NB4 (cell line): ENCODE data around the gene NLRC3.

ENCODE experiments used
- CTCF ChIP-seq: IDR thresholded peaks from one replicate; pipeline ENCODE4 v1.5.1; 2012; ENCODE audit warnings: low read depth, low read length
- MAX ChIP-seq: IDR thresholded peaks from 2 replicates; pipeline ENCODE4 v1.6.1; 2011; ENCODE audit warnings: low read depth, low read length
- MYC ChIP-seq: IDR thresholded peaks from 2 replicates; pipeline ENCODE4 v1.6.1; 2011; ENCODE audit warnings: low read depth, low read length
- POLR2A ChIP-seq: IDR thresholded peaks from 2 replicates; pipeline ENCODE4 v1.6.1; 2011; ENCODE audit warnings: mild to moderate bottlenecking; ENCODE audit not compliant: insufficient read length; ENCODE audit errors: extremely low read depth

- TF ChIP-seq CTCF (no peak), POLR2A (no peak), MAX (no peak), MYC (no peak)
Measured at GRCh38 chr16:3569851-3570250, 7.4 kb downstream of the NLRC3 start.
